K562 (cell line): ENCODE measurements around the gene WNK2. TPM values are rescaled to one million over a fixed set of nuclear protein-coding genes. Genes with fewer than 3 reads are reported as not detected.

Experiments used
- ATF2 ChIP-seq: sonication (generic); formaldehyde crosslinking; IDR thresholded peaks from 2 replicates; pipeline ENCODE4 v1.8.1; 2022; ENCODE audit warnings: missing genetic modification reagents
- BCLAF1 ChIP-seq, 2 experiments: fragments of 450-650 bp in 1 of 2; IDR thresholded peaks; 2 replicates each; pipeline ENCODE4 v1.6.1; 2011 to 2017; ENCODE audit warnings: low read depth in 2 of 2, antibody characterized with exemption in 1 of 2, borderline replicate concordance in 1 of 2, low read length in 1 of 2, mild to moderate bottlenecking in 1 of 2, mixed read lengths in 1 of 2; ENCODE audit not compliant: control insufficient read depth in 1 of 2
- DEAF1 ChIP-seq: fragments of 450-650 bp; formaldehyde crosslinking; IDR thresholded peaks from 2 replicates; pipeline ENCODE4 v1.4.0; 2020; ENCODE audit warnings: mild to moderate bottlenecking, moderate library complexity
- HMG20B ChIP-seq: fragments of 250-450 bp; sonication (Bioruptor Pico); IDR thresholded peaks from 2 replicates; pipeline ENCODE4 v1.5.0; 2021; ENCODE audit warnings: mild to moderate bottlenecking
- HNRNPH1 ChIP-seq: fragments of 200-400 bp; formaldehyde crosslinking; optimal IDR thresholded peaks from 2 replicates; pipeline ENCODE3; 2017; ENCODE audit warnings: low read depth, mild to moderate bottlenecking, low read length, moderate library complexity
- MBD2 ChIP-seq: sonication (generic); IDR thresholded peaks from 2 replicates; pipeline ENCODE4 v1.6.1; 2016; ENCODE audit warnings: low read depth, borderline replicate concordance
- MCM5 ChIP-seq: fragments of 450-650 bp; IDR thresholded peaks from 2 replicates; pipeline ENCODE4 v1.6.1; 2016; ENCODE audit warnings: low read depth
- MEF2D ChIP-seq: conservative IDR thresholded peaks from 2 replicates; pipeline ENCODE4 v1.6.1; 2016; ENCODE audit warnings: low read depth, missing genetic modification characterization, missing compliant biosample characterization
- NUFIP1 ChIP-seq: fragments of 450-650 bp; IDR thresholded peaks from 2 replicates; pipeline ENCODE4 v1.6.1; 2018; ENCODE audit not compliant: partially characterized antibody
- RAD21 ChIP-seq, 2 experiments: fragments of 250-450 bp in 1 of 2; fragments of 450-650 bp in 1 of 2; sonication (Bioruptor Pico) in 1 of 2; formaldehyde crosslinking in 1 of 2; IDR thresholded peaks in 1 of 2; conservative IDR thresholded peaks in 1 of 2; 2 replicates each; pipeline versions ENCODE4 v1.4.0 to v1.8.0; 2020 to 2022; ENCODE audit warnings: mild to moderate bottlenecking in 2 of 2, moderate library complexity in 1 of 2
- SMAD4 ChIP-seq: fragments of 250-450 bp; sonication (Bioruptor Pico); conservative IDR thresholded peaks from 2 replicates; pipeline ENCODE4 v1.8.0; 2021; ENCODE audit warnings: inconsistent platforms, mild to moderate bottlenecking, moderate library complexity
- SMC3 ChIP-seq: conservative IDR thresholded peaks from 2 replicates; pipeline ENCODE4 v1.6.1; 2011; ENCODE audit warnings: low read depth, low read length, improper control_type of control experiment; ENCODE audit not compliant: insufficient read depth
- UBTF ChIP-seq, 2 experiments: IDR thresholded peaks; 2 replicates each; pipeline ENCODE4 v1.6.1; 2012; ENCODE audit warnings: improper control_type of control experiment in 2 of 2, low read depth in 2 of 2, low read length in 2 of 2, borderline replicate concordance in 1 of 2
- ZNF146 ChIP-seq: IDR thresholded peaks from one replicate; pipeline ENCODE4 v1.6.1; 2018; ENCODE audit warnings: missing compliant biosample characterization; ENCODE audit not compliant: unreplicated experiment
- polyA plus RNA-seq, 8 experiments: library from polyadenylated mRNA; depleted of rRNA in 4 of 8; stranded (reverse) in 5 of 8; unstranded in 3 of 8; fragments of >200 nt; fragmentation: Nextera tagmentation in 2 of 8; fragmentation: Illumina TruSeq in 1 of 8; extraction: Ambion mirVana in 2 of 8; extraction: Trizol in 1 of 8; gene quantifications; 2 replicates each; pipeline versions ENCODE4 v1.2.1 to v1.2.3, GENCODE V29; 2011 to 2014; ENCODE audit warnings: inconsistent platforms in 1 of 8, missing spikeins in 1 of 8
- total RNA-seq, 7 experiments: library from RNA; depleted of rRNA in 6 of 7; stranded (reverse); fragments of >200 nt in 6 of 7; fragmentation: Illumina TruSeq in 2 of 7; extraction: Trizol in 2 of 7; gene quantifications; 2 replicates each; pipeline versions ENCODE4 v1.2.1 to v1.2.3, GENCODE V29; 2011 to 2021; ENCODE audit warnings: low replicate concordance in 1 of 7

Gene WNK2
- total and polyA plus RNA-seq, 9 of the 15 experiments (the other 6 are each of a cell fraction or from before 2014, with no cell fraction given) = 0.36 to 3.3 (median 0.64) TPM; not detected in 2

- TF ChIP-seq BCLAF1 (IDR thresholded peaks at IDR 0.05; ENCODE audit: borderline replicate concordance in 1 of 2, control insufficient read depth in 1 of 2, low read depth in 2 of 2, low read length in 1 of 2) (no peak), MCM5 (no peak), DEAF1 (CRISPR knock-in tag) (peak; percentile 42; the same call in 1 of the 2 replicates), SMAD4 (CRISPR knock-in tag) (no peak), HMG20B (CRISPR knock-in tag) (no peak), MBD2 (no peak), SMC3 (peak; percentile 70), NUFIP1 (no peak), HNRNPH1 (no peak), UBTF (IDR thresholded peaks at IDR 0.05; ENCODE audit: borderline replicate concordance in 1 of 2, low read depth in 2 of 2, low read length in 2 of 2) (0 out of 4 replicates have a peak, but pooled peaks of 1 of the 2 experiments have one; percentile 39), ATF2 (CRISPR knock-in tag) (no peak), RAD21 (CRISPR knock-in tag; conservative IDR thresholded peaks at IDR 0.05 in 1 of 2, IDR thresholded peaks at IDR 0.05 in 1 of 2) (peak; percentile 72 to 78), ZNF146 (no peak), MEF2D (tag) (no peak)
These were observed 120.9 kb downstream of the WNK2 start (continued) for GRCh38 chr9:93304574-93305496.
